Measurements from ENCODE around the gene SLC38A9. TPM values are rescaled to one million over a fixed set of nuclear protein-coding genes. Genes with fewer than 3 reads are reported as not detected.

SLC38A9 gene
- total and polyA plus RNA-seq, 9 of the 15 experiments (the other 6 are each of a cell fraction or from before 2014, with no cell fraction given), result 14.0 to 34.5 (median 20.7) TPM

- CTCF ChIA-PET (ENCODE audit: low intra/inter-chr PET ratio), result no interaction called here
- Histone ChIP-seq H3K36me3 (ENCODE audit: control insufficient read depth, insufficient read depth, low read length) (no peaks in the 10 kb centered on the region), H4K20me1 (replicated peaks; ENCODE audit: control insufficient read depth, insufficient read depth, low read length) (no peaks in the 10 kb centered on the region), H3K79me2 (ENCODE audit: control insufficient read depth, insufficient read depth, low read length) (no peaks in the 10 kb centered on the region), H3K9me3 (replicated peaks; ENCODE audit: control insufficient read depth, insufficient read depth, low read depth, low read length) (no peaks in the 10 kb centered on the region), H3K4me2 (ENCODE audit: insufficient read depth, low read length) (no peak overlapping the region), H3K9me1 (ENCODE audit: control insufficient read depth, insufficient read depth, low read length) (no peaks in the 10 kb centered on the region), H3K27me3 (ENCODE audit: control insufficient read depth in 2 of 2, insufficient read depth in 2 of 2, low read length in 2 of 2) (peaks cover 7 to 24% of the 10 kb centered on the region in 2 experiments; a peak in 3 of 5 replicates), H3K27ac (ENCODE audit: extremely low read depth, low read depth, low read length) (no peak overlapping the region), H3K9ac (ENCODE audit: insufficient read depth in 1 of 2, low read depth in 2 of 2, low read length in 2 of 2) (no peak overlapping the region), H3K4me1 (replicated peaks in 1 of 2; ENCODE audit: control insufficient read depth in 2 of 2, insufficient read depth in 2 of 2, low read length in 2 of 2) (no peaks in the 10 kb centered on the region; a peak in 1 of 5 replicates), H2AFZ (ENCODE audit: low read depth, low read length) (no peak overlapping the region), H3K4me3 (no peak overlapping the region)
- BruUV-seq (replicated peaks), result no TSS peak
- in situ Hi-C loops (cut with MboI) (no loop called here), intact Hi-C loops (cut with micrococcal nuclease) (no loop called here)
- TF ChIP-seq EWSR1 (IDR thresholded peaks at IDR 0.05; ENCODE audit: borderline replicate concordance, low read depth, partially characterized antibody) (no peak), PTRF (tag; IDR thresholded peaks at IDR 0.05) (no peak), SNIP1 (IDR thresholded peaks at IDR 0.05; ENCODE audit: low read depth) (no peak), SPI1 (IDR thresholded peaks at IDR 0.05; ENCODE audit: borderline replicate concordance, low read depth, low read length) (no peak), MAX (CRISPR knock-in tag; IDR thresholded peaks at IDR 0.05) (no peak), ZNF174 (CRISPR knock-in tag; IDR thresholded peaks at IDR 0.05) (no peak), PTBP1 (IDR thresholded peaks at IDR 0.05; ENCODE audit: low read depth, low read length) (no peak), GATAD2B (IDR thresholded peaks at IDR 0.05; ENCODE audit: borderline replicate concordance) (no peak), KLF1 (tag; IDR thresholded peaks at IDR 0.05) (no peak), CBX3 (IDR thresholded peaks at IDR 0.05; ENCODE audit: borderline replicate concordance in 1 of 2, low read length in 2 of 2) (no peak), CEBPG (CRISPR knock-in tag; IDR thresholded peaks at IDR 0.05) (no peak), CEBPG (tag; conservative IDR thresholded peaks at IDR 0.05 in 1 of 2, IDR thresholded peaks at IDR 0.05 in 1 of 2) (no peak), NRF1 (conservative IDR thresholded peaks at IDR 0.05 in 1 of 2, IDR thresholded peaks at IDR 0.05 in 1 of 2) (no peak), MAFK (IDR thresholded peaks at IDR 0.05; ENCODE audit: low read length) (no peak), ZNF263 (CRISPR knock-in tag; IDR thresholded peaks at IDR 0.05; ENCODE audit: borderline replicate concordance) (no peak)
- no peak for ATAC-seq
- no peak for FAIRE-seq
- DNase-seq (ENCODE audit: extremely low read depth in 1 of 4, low spot score in 3 of 4), result no peak
- POLR2A ChIA-PET, result no interaction called here
- WGBS (ENCODE audit: insufficient coverage, low coverage, missing lambda C conversion rate), result 8% methylated on average over 1 of the region's 1 CpG
Observed at GRCh38 chr5:55601628-55602027, 110.5 kb downstream of the SLC38A9 start.
